K562 (cell line): ENCODE data around the gene TLR3. TPM values are rescaled to one million over a fixed set of nuclear protein-coding genes. Genes with fewer than 3 reads are reported as not detected.

ENCODE experiments used
- ATAC-seq: fragments of 200-7000 bp; cut with Tn5 transposase; 3 replicates; pipeline ENCODE4 v1.9.1; 2020; ENCODE audit warnings: moderate library complexity
- BruUV-seq: library from RNA; stranded (reverse); fragments of 400-500 nt; replicated peaks from 2 replicates; lab custom pipeline; 2021; lab: Mats Ljungman, UMichigan
- CTCF ChIA-PET: fragments of 300-600 bp; formaldehyde crosslinking; extraction: SDS; loops from one replicate; lab custom pipeline; 2021; ENCODE audit warnings: low intra/inter-chr PET ratio; lab: Yijun Ruan, JAX
- POLR2A ChIA-PET: fragments of 300-600, 350-650 bp; sonication (Branson Sonifier 250); formaldehyde crosslinking; extraction: SDS; loops from one replicate; lab custom pipeline; 2021; ENCODE audit warnings: antibody characterized with exemption, inconsistent platforms; lab: Yijun Ruan, JAX
- DNase-seq, 4 experiments: peaks; one replicate each; pipeline versions ENCODE4 v3.0.0 to v3.0.0-alpha.2; 2011 to 2018; ENCODE audit warnings: low spot score in 3 of 4, mixed read lengths in 3 of 4; ENCODE audit errors: extremely low read depth in 1 of 4
- FAIRE-seq: peaks from 2 replicates; lab custom pipeline; 2011; peaks lifted over from hg19 to GRCh38; lab: Jason Lieb, UNC
- H2AFZ ChIP-seq: 2 replicates; pipeline ENCODE4 v1.6.0; 2011; ENCODE audit warnings: low read depth, low read length, control low read depth, inconsistent platforms
- H3K27ac ChIP-seq: fragments of 200-600 bp; 3 replicates; pipeline ENCODE4 v1.8.0; 2011; ENCODE audit warnings: low read depth, mild to moderate bottlenecking, control low read depth, inconsistent platforms, low read length, moderate library complexity, mixed read lengths; ENCODE audit errors: extremely low read depth
- H3K27me3 ChIP-seq, 2 experiments: fragments of 300-600 bp in 1 of 2; 2 replicates in 1 of 2; 3 replicates in 1 of 2; pipeline versions ENCODE4 v1.6.0 to v1.8.0; 2011; ENCODE audit warnings: inconsistent platforms in 2 of 2, low read length in 2 of 2, mild to moderate bottlenecking in 1 of 2, mixed read lengths in 1 of 2, moderate library complexity in 1 of 2; ENCODE audit not compliant: control insufficient read depth in 2 of 2, insufficient read depth in 2 of 2
- H3K36me3 ChIP-seq: fragments of 300-600 bp; 3 replicates; pipeline ENCODE4 v1.8.0; 2011; ENCODE audit warnings: mild to moderate bottlenecking, low read length, inconsistent platforms; ENCODE audit not compliant: control insufficient read depth, insufficient read depth
- H3K4me1 ChIP-seq, 2 experiments: fragments of 200-600 bp in 1 of 2; replicated peaks in 1 of 2; 2 replicates in 1 of 2; 3 replicates in 1 of 2; pipeline versions ENCODE4 v1.5.1 to v1.8.0; 2011; ENCODE audit warnings: inconsistent platforms in 2 of 2, low read length in 2 of 2, mild to moderate bottlenecking in 1 of 2, mixed read lengths in 1 of 2, moderate library complexity in 1 of 2; ENCODE audit not compliant: control insufficient read depth in 2 of 2, insufficient read depth in 2 of 2
- H3K4me2 ChIP-seq: 2 replicates; pipeline ENCODE4 v1.6.1; 2011; ENCODE audit warnings: low read length, control low read depth, inconsistent platforms, mixed read lengths; ENCODE audit not compliant: insufficient read depth
- H3K4me3 ChIP-seq: fragments of 200-600 bp; sonication (generic), shearing (Covaris generic); 2 replicates; pipeline ENCODE4 v1.5.1; 2016; ENCODE audit warnings: control low read depth, inconsistent platforms
- H3K79me2 ChIP-seq: fragments of 200-600 bp; 3 replicates; pipeline ENCODE4 v1.8.0; 2011; ENCODE audit warnings: low read length, inconsistent platforms; ENCODE audit not compliant: control insufficient read depth, insufficient read depth
- H3K9ac ChIP-seq, 2 experiments: 2 replicates each; pipeline versions ENCODE4 v1.6.0 to v1.6.1; 2011; ENCODE audit warnings: low read depth in 2 of 2, low read length in 2 of 2, control low read depth in 1 of 2, inconsistent platforms in 1 of 2, mild to moderate bottlenecking in 1 of 2, mixed read lengths in 1 of 2; ENCODE audit not compliant: insufficient read depth in 1 of 2
- H3K9me1 ChIP-seq: one replicate; pipeline ENCODE4 v1.6.0; 2011; ENCODE audit warnings: inconsistent platforms, mild to moderate bottlenecking, low read length, moderate library complexity; ENCODE audit not compliant: control insufficient read depth, insufficient read depth
- H3K9me3 ChIP-seq: replicated peaks from 2 replicates; pipeline ENCODE4 v1.5.1; 2011; ENCODE audit warnings: low read depth, low read length, inconsistent platforms; ENCODE audit not compliant: control insufficient read depth, insufficient read depth
- H4K20me1 ChIP-seq: replicated peaks from 2 replicates; pipeline ENCODE4 v1.6.1; 2011; ENCODE audit warnings: low read length, inconsistent platforms, mixed read lengths; ENCODE audit not compliant: control insufficient read depth, insufficient read depth
- CBX5 ChIP-seq: IDR thresholded peaks from 2 replicates; pipeline ENCODE4 v1.6.1; 2014; ENCODE audit warnings: low read depth, borderline replicate concordance
- FOXK2 ChIP-seq, 2 experiments: fragments of 450-650 bp; IDR thresholded peaks in 1 of 2; conservative IDR thresholded peaks in 1 of 2; 2 replicates each; pipeline ENCODE4 v1.6.1; 2016; ENCODE audit warnings: low read depth in 2 of 2, mild to moderate bottlenecking in 1 of 2
- HIVEP1 ChIP-seq: fragments of 250-450 bp; sonication (Bioruptor Pico); IDR thresholded peaks from 2 replicates; pipeline ENCODE4 v1.4.0; 2020; ENCODE audit warnings: mild to moderate bottlenecking
- MLLT1 ChIP-seq, 2 experiments: fragments of 450-650 bp; IDR thresholded peaks; 2 replicates each; pipeline ENCODE4 v1.6.1; 2016
- SMARCE1 ChIP-seq: fragments of 450-650 bp; IDR thresholded peaks from 2 replicates; pipeline ENCODE4 v1.7.1; 2016; ENCODE audit warnings: mild to moderate bottlenecking
- TCF15 ChIP-seq: fragments of 250-450 bp; sonication (Bioruptor Pico); IDR thresholded peaks from 2 replicates; pipeline ENCODE4 v1.8.0; 2022; ENCODE audit warnings: moderate library complexity, mild to moderate bottlenecking, inconsistent platforms
- ZNF384 ChIP-seq: IDR thresholded peaks from 2 replicates; pipeline ENCODE4 v1.6.1; 2012; ENCODE audit warnings: low read depth, low read length, improper control_type of control experiment
- ZNF584 ChIP-seq: fragments of 200-800 bp; sonication (Bioruptor generic); IDR thresholded peaks from 2 replicates; pipeline ENCODE4 v1.6.1; 2016; ENCODE audit warnings: low read depth, mild to moderate bottlenecking, missing genetic modification characterization, missing compliant biosample characterization
- WGBS: fragments of 100-300 bp; shearing (Covaris generic); methylation state at CpG from one replicate; pipeline ENCODE4 v1.1.6; 2016; ENCODE audit warnings: low coverage, mixed read lengths; ENCODE audit not compliant: insufficient coverage; ENCODE audit errors: missing lambda C conversion rate; 5-methylcytosine and 5-hydroxymethylcytosine counted together
- in situ Hi-C: fragments of 300-500 bp; cut with MboI; formaldehyde crosslinking; loops from 4 replicates; pipeline ENCODE4 v1.15.0; 2018; ENCODE audit warnings: inconsistent platforms, mixed read lengths
- intact Hi-C: fragments of 100-400 bp; cut with micrococcal nuclease; formaldehyde crosslinking; loops from 2 replicates; pipeline ENCODE4 v1.14.2; 2022
- polyA plus RNA-seq, 8 experiments: library from polyadenylated mRNA; depleted of rRNA in 4 of 8; stranded (reverse) in 5 of 8; unstranded in 3 of 8; fragments of >200 nt; fragmentation: Nextera tagmentation in 2 of 8; fragmentation: Illumina TruSeq in 1 of 8; extraction: Ambion mirVana in 2 of 8; extraction: Trizol in 1 of 8; gene quantifications; 2 replicates each; pipeline versions ENCODE4 v1.2.1 to v1.2.3, GENCODE V29; 2011 to 2014; ENCODE audit warnings: inconsistent platforms in 1 of 8, missing spikeins in 1 of 8
- total RNA-seq, 7 experiments: library from RNA; depleted of rRNA in 6 of 7; stranded (reverse); fragments of >200 nt in 6 of 7; fragmentation: Illumina TruSeq in 2 of 7; extraction: Trizol in 2 of 7; gene quantifications; 2 replicates each; pipeline versions ENCODE4 v1.2.1 to v1.2.3, GENCODE V29; 2011 to 2021; ENCODE audit warnings: low replicate concordance in 1 of 7

Gene TLR3
- total and polyA plus RNA-seq, 9 of the 15 experiments (the other 6 are each of a cell fraction or from before 2014, with no cell fraction given) = 0.01 TPM; not detected in 8

GRCh38 chr4:186029571-186030398 is 39.2 kb upstream of the TLR3 start (continued):
- TF ChIP-seq ZNF584 (CRISPR knock-in tag) (no peak), FOXK2 (conservative IDR thresholded peaks at IDR 0.05 in 1 of 2, IDR thresholded peaks at IDR 0.05 in 1 of 2; ENCODE audit: low read depth in 2 of 2) (no peak)

- Histone ChIP-seq H3K27me3 (peaks cover 8 to 22% of the 10 kb centered on the region in 2 experiments; a peak in 3 of 5 replicates), H3K9ac (no peak overlapping the region), H3K9me3 (no peaks in the 10 kb centered on the region; the same call in 1 of the 2 replicates), H3K9me1 (no peaks in the 10 kb centered on the region)
- no peak for FAIRE-seq
- CTCF ChIA-PET = no interaction called here
- no TSS peak for BruUV-seq
- in situ Hi-C loops = loop anchor here (25.0 kb wide), 1 partner anchor 993 kb away; no protein-coding TSS in a partner anchor
- TF ChIP-seq ZNF384 (no peak), HIVEP1 (CRISPR knock-in tag) (no peak), MLLT1 (IDR thresholded peaks at IDR 0.05) (no peak), CBX5 (no peak), SMARCE1 (no peak), TCF15 (no peak)
- TF ChIP-seq, all 486 proteins: peak for 0
- intact Hi-C loops = no loop called here
- no peak overlapping the region for H3K4me3 ChIP-seq
- H3K4me2 ChIP-seq = no peak overlapping the region
- H2AFZ ChIP-seq = no peak overlapping the region
- H3K27ac ChIP-seq = no peak overlapping the region
- no peaks in the 10 kb centered on the region for H4K20me1 ChIP-seq
- H3K79me2 ChIP-seq = no peaks in the 10 kb centered on the region
- ATAC-seq (no peak), DNase-seq (no peak)
- H3K4me1 ChIP-seq = no peaks in the 10 kb centered on the region
- H3K36me3 ChIP-seq = no peaks in the 10 kb centered on the region
- WGBS = 0% methylated on average over 4 of the region's 4 CpGs
- POLR2A ChIA-PET = no interaction called here
These were observed 38.6 kb upstream of the TLR3 start for GRCh38 chr4:186030399-186030775.
